Measurements from ENCODE around the gene TMEM43.

The TMEM43 gene

DNA sequence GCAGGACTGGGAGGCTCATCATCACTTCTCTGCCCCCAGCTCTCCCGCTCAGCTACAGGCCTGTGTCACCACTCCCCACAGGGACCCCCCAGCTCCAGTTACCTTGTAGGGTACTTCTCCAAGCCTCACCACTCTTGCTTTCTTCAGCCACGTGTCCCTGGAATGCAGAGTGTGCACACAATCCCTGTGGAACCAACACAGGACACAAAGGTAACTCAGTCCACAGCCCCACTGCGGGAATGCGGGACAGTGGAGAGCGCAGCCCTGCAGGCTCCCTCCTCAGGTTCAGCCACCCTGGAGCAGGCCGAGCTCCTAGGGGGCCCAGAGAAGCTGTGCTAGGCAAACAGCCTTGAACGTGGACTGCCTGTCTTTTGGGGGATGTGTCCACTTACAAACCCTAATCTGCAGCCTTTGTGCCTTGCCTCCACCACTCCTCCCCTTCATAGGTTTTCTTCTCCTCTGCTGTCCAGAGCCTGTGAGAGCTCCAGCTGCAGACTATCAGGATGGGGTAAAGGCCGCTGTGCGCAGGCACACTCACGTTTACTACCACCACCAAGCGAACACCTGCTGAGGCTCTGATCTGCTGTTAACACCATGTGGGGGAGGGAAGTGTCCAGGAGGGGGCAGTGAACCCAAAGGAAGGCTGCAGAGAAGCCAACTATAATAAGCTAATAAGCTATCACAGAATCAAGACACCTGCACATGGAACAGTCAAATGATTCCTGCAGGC lies 27.5 kb downstream of the TMEM43 start:
- Histone ChIP-seq H3K79me2 (ENCODE audit: control insufficient read depth, insufficient read depth, low read length, unreplicated experiment) (no peaks in the 10 kb centered on the region), H2AFZ (ENCODE audit: low read length, unreplicated experiment) (no peak overlapping the region), H3K4me3 (ENCODE audit: low read depth, low read length) (no peak overlapping the region), H3K27me3 (ENCODE audit: insufficient read depth, low read length) (no peaks in the 10 kb centered on the region), H3K27ac (ENCODE audit: low read depth, low read length) (no peak overlapping the region), H3K36me3 (ENCODE audit: insufficient read depth, low read length) (peaks cover 4% of the 10 kb centered on the region; the same call in 1 of the 2 replicates), H3K4me1 (ENCODE audit: control insufficient read depth, insufficient read depth, low read length, unreplicated experiment) (no peaks in the 10 kb centered on the region)

DNA sequence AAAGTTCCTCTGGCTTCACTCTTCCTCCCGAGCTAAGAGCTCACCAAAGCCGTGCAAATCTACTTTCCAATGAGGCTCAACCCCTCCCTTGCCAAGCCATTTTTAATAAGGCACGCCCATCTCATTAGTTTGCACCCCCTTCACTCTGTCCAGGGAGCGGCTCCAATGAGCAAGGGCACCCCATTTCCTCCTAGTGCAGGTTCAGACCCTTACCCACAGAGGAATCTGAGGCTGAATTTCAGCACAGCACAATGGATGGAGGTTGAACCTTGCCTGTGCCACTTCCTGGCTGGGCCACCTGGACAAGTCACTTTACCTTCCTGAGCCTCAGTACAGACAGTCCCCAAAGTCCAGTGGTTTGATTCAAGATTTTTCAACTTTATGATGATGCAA lies 28.1 kb downstream of the TMEM43 start:
- H3K4me1 ChIP-seq (ENCODE audit: control insufficient read depth, insufficient read depth, low read length, unreplicated experiment) = no peaks in the 10 kb centered on the region
- H2AFZ ChIP-seq (ENCODE audit: low read length, unreplicated experiment) = no peak overlapping the region
- peaks cover 7% of the 10 kb centered on the region; the same call in 1 of the 2 replicates for H3K36me3 ChIP-seq (ENCODE audit: insufficient read depth, low read length)
- no peak overlapping the region for H3K27ac ChIP-seq (ENCODE audit: low read depth, low read length)
- H3K4me3 ChIP-seq (ENCODE audit: low read depth, low read length) = no peak overlapping the region
- no peaks in the 10 kb centered on the region for H3K27me3 ChIP-seq (ENCODE audit: insufficient read depth, low read length)
- no peaks in the 10 kb centered on the region for H3K79me2 ChIP-seq (ENCODE audit: control insufficient read depth, insufficient read depth, low read length, unreplicated experiment)

DNA sequence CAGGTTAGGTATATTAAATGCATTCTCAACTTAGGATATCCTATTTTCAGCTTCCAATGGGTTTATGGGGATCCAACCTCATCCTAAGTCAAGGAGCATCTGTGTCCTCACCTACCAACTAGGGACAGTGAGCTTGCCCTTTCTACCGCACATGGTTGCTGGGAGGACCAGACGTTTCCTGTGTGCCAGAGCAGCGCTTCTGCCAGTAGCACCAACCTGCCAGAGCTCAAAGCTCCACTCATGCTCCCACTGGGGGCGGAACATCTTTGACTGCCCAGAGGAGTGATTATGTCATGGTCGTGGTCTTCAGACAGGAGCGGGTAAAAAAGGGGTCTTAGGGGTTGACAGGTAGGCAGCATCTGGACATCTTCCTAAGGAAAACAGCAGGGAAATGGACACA lies 28.8 kb downstream of the TMEM43 start:
- Histone ChIP-seq H3K4me1 (ENCODE audit: control insufficient read depth, insufficient read depth, low read length, unreplicated experiment) (no peaks in the 10 kb centered on the region), H3K79me2 (ENCODE audit: control insufficient read depth, insufficient read depth, low read length, unreplicated experiment) (no peaks in the 10 kb centered on the region), H3K27ac (ENCODE audit: low read depth, low read length) (no peak overlapping the region), H2AFZ (ENCODE audit: low read length, unreplicated experiment) (no peak overlapping the region), H3K27me3 (ENCODE audit: insufficient read depth, low read length) (no peaks in the 10 kb centered on the region), H3K36me3 (ENCODE audit: insufficient read depth, low read length) (peaks cover 9% of the 10 kb centered on the region; the same call in 1 of the 2 replicates), H3K4me3 (ENCODE audit: low read depth, low read length) (no peak overlapping the region)

DNA sequence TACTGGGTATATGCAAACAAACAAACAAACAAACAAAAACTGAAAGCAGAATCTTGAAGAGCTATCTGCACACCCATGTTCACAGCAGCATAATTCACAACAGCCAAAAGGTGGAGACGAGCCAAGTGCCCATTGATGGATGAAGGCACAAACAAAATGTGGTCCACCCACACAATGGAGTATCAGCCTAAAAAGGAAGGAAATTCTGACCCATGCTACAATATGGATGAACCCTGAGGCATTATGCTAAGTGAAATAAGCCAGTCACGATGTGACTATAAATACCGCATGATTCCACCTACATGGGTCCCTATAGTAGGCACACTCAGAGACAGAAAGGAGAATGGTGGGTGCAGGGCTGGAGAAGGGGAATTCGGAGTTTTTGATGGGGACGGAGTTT lies 29.4 kb downstream of the TMEM43 start:
- Histone ChIP-seq H3K36me3 (ENCODE audit: insufficient read depth, low read length) (peaks cover 15% of the 10 kb centered on the region), H2AFZ (ENCODE audit: low read length, unreplicated experiment) (no peak overlapping the region), H3K4me3 (ENCODE audit: low read depth, low read length) (no peak overlapping the region), H3K4me1 (ENCODE audit: control insufficient read depth, insufficient read depth, low read length, unreplicated experiment) (no peaks in the 10 kb centered on the region), H3K27me3 (ENCODE audit: insufficient read depth, low read length) (no peaks in the 10 kb centered on the region), H3K79me2 (ENCODE audit: control insufficient read depth, insufficient read depth, low read length, unreplicated experiment) (no peaks in the 10 kb centered on the region), H3K27ac (ENCODE audit: low read depth, low read length) (no peak overlapping the region)

DNA sequence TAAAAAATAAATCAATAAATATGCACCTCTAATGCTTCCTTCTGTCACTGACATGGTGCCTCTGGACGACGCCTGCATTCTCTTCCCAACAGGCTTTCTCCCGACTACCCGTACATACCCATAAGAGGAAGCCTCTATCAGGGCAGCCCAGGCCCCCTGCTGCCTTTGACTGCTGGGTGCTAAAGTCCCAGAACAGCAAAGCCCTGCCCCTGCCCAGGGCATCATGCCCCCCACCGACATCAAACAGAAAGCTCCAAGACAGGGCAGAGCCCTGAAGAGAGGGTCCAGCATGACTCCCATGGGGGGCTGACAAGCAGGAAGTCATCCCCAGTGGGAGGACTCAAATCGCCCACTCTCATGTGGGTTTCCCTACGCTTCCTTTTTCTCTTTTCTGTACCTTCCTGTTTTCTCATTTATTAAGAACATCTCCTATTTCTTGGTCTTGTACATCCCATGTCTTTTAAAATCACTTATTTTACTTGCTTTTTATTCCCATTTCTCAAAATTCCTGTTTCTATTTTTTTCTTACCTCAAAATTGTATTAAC lies 30.1 kb downstream of the TMEM43 start:
- Histone ChIP-seq H3K4me1 (ENCODE audit: control insufficient read depth, insufficient read depth, low read length, unreplicated experiment) (no peaks in the 10 kb centered on the region), H3K27ac (ENCODE audit: low read depth, low read length) (no peak overlapping the region), H3K79me2 (ENCODE audit: control insufficient read depth, insufficient read depth, low read length, unreplicated experiment) (no peaks in the 10 kb centered on the region), H3K36me3 (ENCODE audit: insufficient read depth, low read length) (peaks cover 18% of the 10 kb centered on the region), H3K4me3 (ENCODE audit: low read depth, low read length) (no peak overlapping the region), H2AFZ (ENCODE audit: low read length, unreplicated experiment) (no peak overlapping the region), H3K27me3 (ENCODE audit: insufficient read depth, low read length) (no peaks in the 10 kb centered on the region)

DNA sequence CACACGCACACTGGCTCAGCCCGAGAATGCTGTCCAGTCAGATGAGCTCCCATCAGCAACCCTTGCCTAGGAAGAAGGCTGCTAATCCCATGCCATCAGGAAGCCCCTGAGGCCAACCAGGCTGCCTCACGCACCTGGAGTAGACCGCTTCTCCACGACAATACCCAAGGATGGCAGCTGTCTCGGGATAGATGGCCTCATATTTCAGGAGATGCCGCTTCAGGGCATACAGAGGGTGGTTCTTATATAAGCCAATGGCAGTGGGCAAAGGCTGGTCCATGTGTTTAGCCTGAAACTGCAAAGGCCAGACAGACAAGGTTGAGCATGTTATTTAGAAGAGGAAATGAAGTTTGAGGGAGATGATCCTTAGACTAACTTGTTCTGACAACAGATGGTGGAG lies 31.3 kb downstream of the TMEM43 start:
- Histone ChIP-seq H3K79me2 (ENCODE audit: control insufficient read depth, insufficient read depth, low read length, unreplicated experiment) (no peaks in the 10 kb centered on the region), H3K36me3 (ENCODE audit: insufficient read depth, low read length) (peaks cover 30% of the 10 kb centered on the region)

DNA sequence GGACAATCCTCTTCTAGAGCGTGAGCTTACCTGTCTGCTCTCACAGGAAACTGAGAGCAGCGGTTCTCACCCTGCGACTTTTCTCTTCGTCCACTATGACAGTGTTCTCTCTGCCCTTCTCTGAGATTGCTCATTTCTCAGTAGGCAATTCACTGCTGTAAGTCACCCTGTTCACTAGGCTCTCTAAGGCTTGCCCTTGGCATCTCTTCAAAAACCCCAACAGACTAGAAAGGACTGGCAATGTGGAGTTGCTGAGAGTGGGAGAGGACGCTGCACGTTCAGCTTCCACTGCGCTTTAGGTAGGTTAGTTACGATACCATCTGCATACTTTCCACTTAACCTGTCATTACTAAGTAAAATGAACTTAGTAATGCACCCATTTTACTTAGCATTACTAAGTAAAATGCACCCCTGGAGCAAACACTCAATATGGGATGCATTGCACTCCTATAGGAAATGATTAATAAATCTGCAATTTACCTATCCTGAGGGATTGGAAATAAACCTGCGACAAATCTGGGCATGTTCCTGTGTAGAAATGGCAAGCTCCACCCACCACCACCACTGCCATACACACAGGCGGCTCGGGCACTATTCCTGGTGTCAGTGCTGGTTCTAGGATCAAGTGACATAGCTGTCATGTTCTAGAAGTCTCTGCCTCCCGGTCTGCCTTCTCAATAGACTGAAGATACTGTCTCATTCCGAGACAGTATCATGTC lies 32.1 kb downstream of the TMEM43 start:
- H3K36me3 ChIP-seq (ENCODE audit: insufficient read depth, low read length) = peaks cover 38% of the 10 kb centered on the region

More for the DNA sequence above, 31.3 kb downstream of the TMEM43 start:
- H3K4me3 ChIP-seq (ENCODE audit: low read depth, low read length) = no peak overlapping the region
- no peak overlapping the region for H3K27ac ChIP-seq (ENCODE audit: low read depth, low read length)
- H3K27me3 ChIP-seq (ENCODE audit: insufficient read depth, low read length) = no peaks in the 10 kb centered on the region
- H3K4me1 ChIP-seq (ENCODE audit: control insufficient read depth, insufficient read depth, low read length, unreplicated experiment) = no peaks in the 10 kb centered on the region
- H2AFZ ChIP-seq (ENCODE audit: low read length, unreplicated experiment) = no peak overlapping the region

DNA sequence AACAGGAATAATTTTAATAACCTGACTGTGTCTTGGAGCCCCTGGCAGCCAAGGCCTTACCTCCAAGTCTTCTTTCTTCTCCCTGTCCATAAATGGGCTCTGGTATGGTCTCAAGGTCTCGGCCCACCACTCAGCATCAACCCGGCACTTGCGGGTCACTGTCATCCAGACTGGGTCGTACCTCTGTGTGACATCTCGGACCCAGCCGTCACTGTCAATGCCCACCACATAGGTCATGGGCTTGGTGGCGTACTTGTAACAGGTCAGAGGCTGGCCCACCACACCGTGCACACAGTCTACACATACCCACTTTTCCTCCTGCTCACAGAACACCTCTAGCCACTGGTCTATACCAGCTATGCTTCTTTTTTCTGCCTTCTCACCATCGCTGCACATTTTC lies 33.1 kb downstream of the TMEM43 start:
- Histone ChIP-seq H3K27me3 (ENCODE audit: insufficient read depth, low read length) (no peaks in the 10 kb centered on the region), H3K27ac (ENCODE audit: low read depth, low read length) (no peak overlapping the region), H2AFZ (ENCODE audit: low read length, unreplicated experiment) (no peak overlapping the region), H3K36me3 (ENCODE audit: insufficient read depth, low read length) (peaks cover 48% of the 10 kb centered on the region), H3K4me1 (ENCODE audit: control insufficient read depth, insufficient read depth, low read length, unreplicated experiment) (no peaks in the 10 kb centered on the region), H3K79me2 (ENCODE audit: control insufficient read depth, insufficient read depth, low read length, unreplicated experiment) (no peaks in the 10 kb centered on the region), H3K4me3 (ENCODE audit: low read depth, low read length) (no peak overlapping the region)

More for the DNA sequence above, 32.1 kb downstream of the TMEM43 start:
- no peaks in the 10 kb centered on the region for H3K79me2 ChIP-seq (ENCODE audit: control insufficient read depth, insufficient read depth, low read length, unreplicated experiment)
- no peak overlapping the region for H3K27ac ChIP-seq (ENCODE audit: low read depth, low read length)
- no peak overlapping the region for H2AFZ ChIP-seq (ENCODE audit: low read length, unreplicated experiment)
- no peaks in the 10 kb centered on the region for H3K27me3 ChIP-seq (ENCODE audit: insufficient read depth, low read length)
- no peaks in the 10 kb centered on the region for H3K4me1 ChIP-seq (ENCODE audit: control insufficient read depth, insufficient read depth, low read length, unreplicated experiment)
- H3K4me3 ChIP-seq (ENCODE audit: low read depth, low read length) = no peak overlapping the region

DNA sequence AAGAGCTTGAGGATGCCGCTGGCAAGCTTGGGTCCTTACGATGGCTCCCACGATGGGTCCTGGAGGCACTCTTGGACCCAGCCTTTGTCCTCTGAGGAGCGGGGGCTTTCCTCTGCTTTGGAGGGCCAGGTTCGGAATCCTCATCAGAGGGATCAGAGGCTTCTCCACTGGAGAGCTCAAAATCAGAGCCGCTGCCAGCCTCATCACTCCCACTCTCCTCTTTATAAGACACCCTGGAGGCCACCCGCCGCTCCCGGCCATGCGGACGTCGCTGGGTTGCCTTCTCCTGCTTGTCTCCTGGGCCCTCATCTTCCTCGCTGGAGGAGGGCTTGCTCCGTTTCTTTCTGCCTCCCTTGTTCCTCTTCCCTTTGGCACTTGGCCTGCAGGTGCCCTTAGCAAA lies 33.5 kb downstream of the TMEM43 start:
- H3K36me3 ChIP-seq (ENCODE audit: insufficient read depth, low read length) = peaks cover 52% of the 10 kb centered on the region
- H2AFZ ChIP-seq (ENCODE audit: low read length, unreplicated experiment) = no peak overlapping the region
- no peaks in the 10 kb centered on the region for H3K79me2 ChIP-seq (ENCODE audit: control insufficient read depth, insufficient read depth, low read length, unreplicated experiment)
- no peak overlapping the region for H3K4me3 ChIP-seq (ENCODE audit: low read depth, low read length)
- no peaks in the 10 kb centered on the region for H3K27me3 ChIP-seq (ENCODE audit: insufficient read depth, low read length)
- no peaks in the 10 kb centered on the region for H3K4me1 ChIP-seq (ENCODE audit: control insufficient read depth, insufficient read depth, low read length, unreplicated experiment)
- H3K27ac ChIP-seq (ENCODE audit: low read depth, low read length) = no peak overlapping the region

DNA sequence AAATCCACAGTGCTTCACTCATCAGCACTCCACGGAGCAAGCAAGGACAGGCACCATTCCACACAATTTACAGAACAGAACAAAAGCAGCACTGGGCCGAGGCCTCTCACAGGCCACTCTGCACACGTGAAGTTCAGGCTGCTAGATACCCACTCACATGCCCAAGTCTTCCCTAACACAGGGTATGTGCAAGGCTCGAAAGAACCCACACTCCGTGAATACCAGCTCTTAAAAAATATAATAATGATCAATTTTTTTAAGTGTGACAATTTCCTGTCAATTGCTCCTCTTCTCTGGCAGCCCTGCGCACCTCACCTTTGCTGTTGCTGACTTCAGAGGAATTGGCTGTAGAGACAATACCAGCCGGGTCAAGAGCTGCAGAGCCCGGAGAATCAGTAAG lies 34.6 kb downstream of the TMEM43 start:
- peaks cover 60% of the 10 kb centered on the region for H3K36me3 ChIP-seq (ENCODE audit: insufficient read depth, low read length)
- H3K4me3 ChIP-seq (ENCODE audit: low read depth, low read length) = no peak overlapping the region
- H3K27ac ChIP-seq (ENCODE audit: low read depth, low read length) = no peak overlapping the region
- no peaks in the 10 kb centered on the region for H3K79me2 ChIP-seq (ENCODE audit: control insufficient read depth, insufficient read depth, low read length, unreplicated experiment)
- H3K4me1 ChIP-seq (ENCODE audit: control insufficient read depth, insufficient read depth, low read length, unreplicated experiment) = no peaks in the 10 kb centered on the region
- no peak overlapping the region for H2AFZ ChIP-seq (ENCODE audit: low read length, unreplicated experiment)
- H3K27me3 ChIP-seq (ENCODE audit: insufficient read depth, low read length) = no peaks in the 10 kb centered on the region

DNA sequence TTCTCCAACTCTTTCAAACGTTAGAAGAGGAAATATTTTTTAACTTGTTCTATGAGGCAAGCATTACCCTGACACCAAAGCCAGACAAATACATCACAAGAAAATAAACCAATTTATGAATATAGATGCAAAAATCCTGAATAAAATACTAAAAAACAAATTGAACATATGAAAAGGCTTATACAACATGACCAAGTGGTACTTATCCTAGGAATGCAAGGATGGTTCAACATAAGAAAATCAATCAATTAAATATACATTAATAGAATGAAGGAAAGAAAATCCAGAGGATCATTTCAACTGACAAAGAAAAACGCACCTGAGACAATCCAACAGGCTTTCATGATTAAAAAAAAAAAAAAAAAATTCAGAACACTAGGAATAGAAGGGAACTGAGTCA lies 36.4 kb downstream of the TMEM43 start:
- Histone ChIP-seq H3K36me3 (ENCODE audit: insufficient read depth, low read length) (peaks cover 64% of the 10 kb centered on the region), H3K4me3 (ENCODE audit: low read depth, low read length) (no peak overlapping the region), H3K4me1 (ENCODE audit: control insufficient read depth, insufficient read depth, low read length, unreplicated experiment) (no peaks in the 10 kb centered on the region), H3K79me2 (ENCODE audit: control insufficient read depth, insufficient read depth, low read length, unreplicated experiment) (no peaks in the 10 kb centered on the region), H3K27me3 (ENCODE audit: insufficient read depth, low read length) (no peaks in the 10 kb centered on the region), H2AFZ (ENCODE audit: low read length, unreplicated experiment) (no peak overlapping the region), H3K27ac (ENCODE audit: low read depth, low read length) (no peak overlapping the region)
